HCEC 1CT (cell line): Measurements from ENCODE around the gene NIPAL4.

ENCODE experiments used
- DNase-seq: peaks from one replicate; pipeline ENCODE4 v3.0.0-alpha.2; 2017

The NIPAL4 gene

GRCh38 chr5:157518963-157519362, 59.0 kb downstream of the NIPAL4 start:
- DNase-seq: no peak

- DNase-seq: no peak
These were observed 59.7 kb downstream of the NIPAL4 start for GRCh38 chr5:157519579-157520253.

GRCh38 chr5:157520911-157521703, 61.1 kb downstream of the NIPAL4 start:
- DNase-seq: peak; percentile 30

DNA sequence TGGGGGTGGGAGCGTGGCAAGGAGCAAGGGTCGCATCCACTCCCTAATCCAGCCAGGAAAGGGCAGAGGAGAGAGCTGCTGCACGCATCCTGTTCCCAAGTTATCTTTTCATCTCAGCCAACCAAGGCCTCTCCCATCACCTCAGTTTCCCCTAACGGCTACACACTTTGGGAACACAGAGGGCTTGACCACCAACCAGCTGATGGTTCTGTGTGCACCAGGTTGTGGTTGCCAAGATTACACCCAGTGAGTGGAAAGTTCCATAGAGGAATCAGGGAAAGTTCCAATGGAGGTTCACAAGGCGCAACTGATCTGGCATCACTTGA, 61.7 kb downstream of the NIPAL4 start:
- no peak for DNase-seq

DNA sequence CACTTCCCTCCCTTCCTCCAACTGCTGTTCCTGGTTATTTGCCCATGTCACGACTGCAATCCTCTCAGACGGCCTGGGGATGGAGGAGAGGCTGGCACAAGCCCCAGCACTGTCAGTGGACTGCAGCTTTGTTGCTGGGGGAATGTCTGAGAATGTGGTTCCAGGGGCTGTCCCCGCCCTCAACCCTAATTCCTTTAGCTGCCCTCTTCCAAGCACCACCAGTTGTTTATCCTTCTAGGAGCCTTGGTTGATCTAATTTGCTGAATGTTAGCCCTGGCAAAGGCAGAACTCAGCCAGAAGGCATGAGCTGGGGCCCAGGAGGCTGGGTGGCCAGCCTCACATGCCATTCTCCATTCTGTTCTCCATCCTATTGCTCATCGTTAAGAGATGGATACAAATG, 64.0 kb downstream of the NIPAL4 start:
- no peak for DNase-seq
